T-helper 1 cell treated with Interleukin-12 subunit alpha and Interleukin-12 subunit beta and Interleukin-4 antibody, amounts not matched to agents 30 ng/mL and 1 ng/mL, for 36 hours (primary cell): ENCODE measurements around the gene HCLS1. TPM values are rescaled to one million over a fixed set of nuclear protein-coding genes. Genes with fewer than 3 reads are reported as not detected.
"Not testable (repeated sequence)": the region's sequence is repeated elsewhere in the genome, so short reads cannot be mapped to it uniquely, and the experiment has no call there.

ENCODE experiments used
- intact Hi-C: fragments of 100-400 bp; cut with micrococcal nuclease; formaldehyde crosslinking; loops from one replicate; pipeline ENCODE4 v1.15.1; 2024
- total RNA-seq: library from RNA; stranded (reverse); gene quantifications from 2 replicates; pipeline ENCODE4 v1.2.3, GENCODE V29; 2022

Gene HCLS1, protein sequence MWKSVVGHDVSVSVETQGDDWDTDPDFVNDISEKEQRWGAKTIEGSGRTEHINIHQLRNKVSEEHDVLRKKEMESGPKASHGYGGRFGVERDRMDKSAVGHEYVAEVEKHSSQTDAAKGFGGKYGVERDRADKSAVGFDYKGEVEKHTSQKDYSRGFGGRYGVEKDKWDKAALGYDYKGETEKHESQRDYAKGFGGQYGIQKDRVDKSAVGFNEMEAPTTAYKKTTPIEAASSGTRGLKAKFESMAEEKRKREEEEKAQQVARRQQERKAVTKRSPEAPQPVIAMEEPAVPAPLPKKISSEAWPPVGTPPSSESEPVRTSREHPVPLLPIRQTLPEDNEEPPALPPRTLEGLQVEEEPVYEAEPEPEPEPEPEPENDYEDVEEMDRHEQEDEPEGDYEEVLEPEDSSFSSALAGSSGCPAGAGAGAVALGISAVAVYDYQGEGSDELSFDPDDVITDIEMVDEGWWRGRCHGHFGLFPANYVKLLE
- total RNA-seq = 383 and 397 TPM in 2 replicates

DNA sequence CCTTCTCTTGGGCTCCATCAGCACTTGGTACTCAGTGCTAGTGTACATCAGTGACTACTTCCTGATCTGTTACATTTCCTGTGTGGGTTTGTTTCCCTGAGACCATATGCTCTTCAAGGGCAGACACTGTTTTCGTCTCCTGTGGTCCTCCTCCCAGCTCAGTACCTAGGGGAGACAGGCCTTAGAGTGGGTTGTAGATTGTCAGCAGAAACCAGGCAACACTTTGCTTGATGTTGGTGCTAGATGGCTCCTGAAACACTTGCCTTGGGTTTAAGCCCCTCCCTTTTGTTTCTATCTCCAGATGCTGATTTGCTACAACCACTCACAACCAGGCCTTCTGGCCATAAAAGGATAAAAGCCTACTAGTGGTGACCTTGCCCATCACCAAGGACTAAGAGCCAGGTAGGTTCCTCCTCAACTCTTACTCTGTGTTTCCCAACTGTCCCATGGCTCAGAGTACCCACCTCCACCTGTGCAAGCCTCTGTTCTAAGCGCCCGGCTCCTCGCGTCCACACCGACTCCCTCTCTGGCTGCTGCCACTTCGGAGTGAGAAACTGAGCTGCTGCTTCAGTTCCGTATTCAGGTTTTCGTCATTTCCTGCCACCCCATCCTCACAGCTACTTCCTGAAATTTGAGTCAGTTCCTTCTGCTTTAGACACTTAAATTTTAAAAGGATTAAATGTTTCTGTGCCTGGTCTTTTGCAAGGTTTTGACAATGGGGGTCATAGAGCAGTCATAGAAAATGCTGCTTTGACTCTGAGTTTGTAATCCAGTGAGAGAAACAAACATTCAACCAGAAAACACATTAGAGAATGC lies at the start of gene HCLS1:
Gene HCLS1, minus strand, starts transcription at position 548 of the 816 bp plus-strand sequence. CDS start 2,556 bp downstream, outside the sequence.
- intact Hi-C loops = loop anchor here (1.0 to 5.0 kb wide), 15 partner anchors 8 to 1925 kb away; partner anchors contain the start of genes EAF2, FAM162A, GOLGB1 and GTF2E1

DNA sequence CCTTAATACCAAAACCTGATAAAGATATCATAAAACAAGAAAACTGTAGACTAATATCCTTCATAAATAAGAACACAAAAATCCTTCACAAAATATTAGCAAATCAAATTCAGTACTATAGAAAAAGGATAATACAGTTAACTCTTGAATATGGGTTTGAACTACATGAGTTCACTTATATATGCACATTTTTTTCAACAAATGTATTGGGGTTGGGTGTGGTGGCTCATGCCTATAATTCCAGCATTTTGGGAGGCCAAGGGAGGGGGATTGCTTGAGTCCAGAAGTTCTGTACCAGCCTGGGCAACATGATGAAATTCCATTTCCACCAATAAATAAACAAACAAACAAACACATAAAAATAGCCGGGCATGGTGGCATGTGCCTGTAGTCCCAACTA lies 49.6 kb upstream of the HCLS1 start:
- intact Hi-C loops = no loop called here

DNA sequence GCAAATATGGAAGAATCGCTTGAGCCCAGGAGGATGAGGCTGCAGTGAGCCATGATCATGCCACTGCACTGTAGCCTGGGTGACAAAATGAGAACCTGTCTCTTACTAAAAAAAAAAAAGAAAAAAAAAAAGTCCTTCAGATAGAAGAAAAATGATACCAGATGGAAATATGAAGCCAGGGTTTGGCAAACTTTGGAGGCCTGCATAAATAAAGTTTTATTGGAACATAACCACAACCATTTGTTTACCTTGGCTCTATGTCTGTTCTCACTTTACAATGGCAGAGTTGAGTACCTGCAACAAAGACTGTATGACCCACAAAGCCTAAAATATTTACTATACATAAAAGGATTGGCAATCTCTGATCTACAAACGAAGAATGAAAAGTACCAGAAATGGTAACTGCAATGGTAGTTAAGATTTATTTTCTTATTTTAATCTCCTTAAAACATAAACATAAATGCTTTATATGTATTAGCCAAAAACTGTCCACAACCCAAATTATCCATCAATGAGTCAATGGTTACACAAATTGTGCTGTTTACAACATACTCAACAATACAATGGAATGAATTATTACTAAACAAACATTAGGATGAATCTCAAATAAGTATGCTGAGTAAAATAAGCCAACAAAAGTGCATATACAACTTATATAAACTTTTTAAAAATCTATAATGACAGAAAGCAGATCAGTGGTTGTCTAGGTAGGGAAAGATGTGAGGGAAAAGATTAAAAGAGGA lies 47.0 kb upstream of the HCLS1 start:
- intact Hi-C loops = no loop called here

- intact Hi-C loops = no loop called here
Measured at GRCh38 chr3:121705541-121705940, 44.8 kb upstream of the HCLS1 start.

DNA sequence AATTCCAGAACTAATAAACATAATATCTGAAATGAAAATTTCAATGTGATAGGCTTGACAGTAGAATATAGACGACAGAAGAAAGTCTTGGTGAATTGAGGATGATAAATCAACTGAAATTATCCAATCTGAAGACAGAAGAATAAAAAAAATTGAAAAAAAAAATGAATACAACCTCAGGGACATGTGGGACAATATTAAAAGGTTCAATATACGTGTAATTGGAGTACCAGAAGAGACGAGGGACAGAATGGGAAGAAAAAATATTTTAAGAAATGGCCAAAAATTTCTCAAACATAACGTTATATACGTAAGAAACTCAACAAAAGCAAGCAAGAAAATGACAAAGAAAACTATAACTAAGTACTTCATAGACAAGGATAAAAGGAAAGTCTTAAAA lies 43.3 kb upstream of the HCLS1 start:
- intact Hi-C loops = no loop called here

GRCh38 chr3:121698901-121699300 lies 38.2 kb upstream of the HCLS1 start:
- intact Hi-C loops = no loop called here

- intact Hi-C loops = no loop called here
Measured at GRCh38 chr3:121698476-121698875, 37.8 kb upstream of the HCLS1 start.

DNA sequence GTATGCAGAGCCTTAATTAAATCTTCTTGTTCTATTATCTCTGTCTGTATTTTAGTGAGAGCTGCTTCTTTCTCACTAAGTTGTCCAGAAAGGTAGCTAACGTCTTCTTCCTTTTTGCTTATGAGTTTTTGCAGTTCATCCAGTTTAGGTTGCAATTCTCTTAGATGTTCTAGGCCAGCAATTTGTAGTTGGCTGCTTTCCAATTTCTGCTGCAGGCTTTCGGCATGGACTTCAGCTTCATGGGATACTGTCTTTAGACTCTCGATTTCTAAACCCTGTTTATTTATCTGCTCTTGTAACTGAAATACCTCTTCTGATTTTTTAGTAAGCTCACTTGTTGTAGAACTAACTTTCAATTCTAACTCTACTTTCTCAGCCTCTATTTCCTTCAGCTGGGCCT lies 35.5 kb upstream of the HCLS1 start:
- intact Hi-C loops = no loop called here

- intact Hi-C loops = no loop called here
Measured at GRCh38 chr3:121692010-121692699, 31.5 kb upstream of the HCLS1 start.

DNA sequence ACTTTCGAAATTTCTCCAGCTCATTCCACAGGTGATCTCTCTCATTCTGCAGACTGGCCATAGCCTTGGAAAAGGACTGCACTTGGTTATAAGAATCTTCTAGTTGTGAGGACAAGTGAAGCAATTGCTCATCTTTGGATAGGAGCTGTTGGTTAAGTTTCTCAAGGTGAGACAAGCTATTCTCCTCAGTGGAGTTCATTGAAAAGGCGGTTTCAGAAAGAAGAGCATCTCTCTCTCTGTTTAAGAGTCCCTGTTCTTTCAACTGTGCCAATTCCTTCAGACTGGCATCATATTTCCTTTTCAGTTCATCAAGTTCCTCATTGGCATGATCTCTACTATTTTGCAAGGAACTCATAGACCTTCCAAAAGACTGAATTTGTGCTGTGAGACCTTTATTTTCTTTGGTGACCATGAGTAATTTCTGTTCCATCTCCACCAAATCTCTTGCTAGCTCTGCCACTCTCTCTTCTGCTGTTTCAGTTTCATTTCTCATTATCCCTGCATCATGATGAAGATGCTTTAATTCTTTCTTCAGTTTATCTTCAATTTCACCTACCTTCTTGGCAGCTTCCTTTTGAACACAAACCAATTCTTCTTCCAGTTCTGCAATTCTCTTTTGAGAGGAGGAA lies 30.2 kb upstream of the HCLS1 start:
- intact Hi-C loops = loop anchor here (1.0 to 2.0 kb wide), 4 partner anchors 8 to 58 kb away; partner anchors contain the start of genes GOLGB1 and HCLS1

GRCh38 chr3:121688747-121689146 lies 28.0 kb upstream of the HCLS1 start:
- intact Hi-C loops = not testable (repeated sequence)

- intact Hi-C loops = no loop called here
Measured at GRCh38 chr3:121681792-121682191, 21.1 kb upstream of the HCLS1 start.

DNA sequence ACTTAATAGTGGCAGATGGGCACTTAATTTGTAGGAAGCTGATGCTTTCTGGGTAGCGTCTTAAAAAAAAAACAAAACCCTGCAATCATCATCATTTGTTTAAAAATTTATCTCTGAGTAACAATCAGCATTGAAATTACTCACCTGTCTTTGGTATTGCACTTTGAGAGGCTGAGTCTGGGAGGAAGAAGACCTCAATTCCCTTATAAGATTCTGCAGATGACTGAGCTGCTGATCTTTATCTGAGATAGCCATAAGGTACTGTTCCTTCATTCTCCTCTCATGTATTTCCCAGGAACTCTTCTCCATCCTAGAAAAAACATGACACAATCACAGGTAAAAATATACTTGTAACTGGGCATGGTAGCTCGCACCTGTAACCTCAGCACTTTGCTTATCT lies 16.4 kb upstream of the HCLS1 start:
- intact Hi-C loops = no loop called here

DNA sequence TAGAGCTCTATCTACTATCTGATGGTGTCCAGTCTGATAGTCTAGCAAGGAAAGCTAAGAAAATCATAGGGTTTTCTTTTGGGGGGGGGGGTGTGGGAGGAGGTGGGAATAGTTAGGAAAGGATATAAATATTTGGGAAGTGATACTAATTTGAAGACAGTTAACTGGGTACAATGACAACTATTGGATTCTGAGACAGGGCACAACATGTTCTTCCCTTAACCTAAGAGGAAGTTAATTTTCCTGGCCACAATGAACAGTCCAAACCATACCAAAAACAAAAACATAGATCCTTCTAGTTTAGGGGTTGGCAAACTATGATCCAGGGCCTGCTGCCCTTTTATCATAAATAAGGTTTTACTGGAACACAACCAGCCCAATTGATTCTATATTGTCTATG lies 10.0 kb upstream of the HCLS1 start:
- intact Hi-C loops = no loop called here

DNA sequence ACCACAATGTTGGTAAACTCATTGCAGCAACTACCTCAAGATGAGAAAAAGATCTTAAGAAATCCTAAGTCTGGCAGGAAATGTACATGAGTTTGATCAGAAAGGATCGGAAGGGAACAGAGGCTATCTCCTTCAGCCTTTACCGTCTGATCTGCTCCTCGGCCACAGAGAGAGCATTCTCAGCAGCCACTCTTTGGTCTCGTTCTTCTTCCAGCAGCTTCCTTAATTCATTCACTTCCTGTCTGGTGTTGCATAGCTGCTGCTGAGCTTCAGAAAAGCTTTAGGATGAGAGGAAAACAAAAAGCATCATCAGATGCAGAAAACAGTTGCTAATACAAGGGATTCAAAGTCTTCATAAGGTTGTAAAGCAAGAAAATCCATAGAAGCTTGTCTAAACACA lies 6.6 kb upstream of the HCLS1 start:
- intact Hi-C loops = no loop called here

DNA sequence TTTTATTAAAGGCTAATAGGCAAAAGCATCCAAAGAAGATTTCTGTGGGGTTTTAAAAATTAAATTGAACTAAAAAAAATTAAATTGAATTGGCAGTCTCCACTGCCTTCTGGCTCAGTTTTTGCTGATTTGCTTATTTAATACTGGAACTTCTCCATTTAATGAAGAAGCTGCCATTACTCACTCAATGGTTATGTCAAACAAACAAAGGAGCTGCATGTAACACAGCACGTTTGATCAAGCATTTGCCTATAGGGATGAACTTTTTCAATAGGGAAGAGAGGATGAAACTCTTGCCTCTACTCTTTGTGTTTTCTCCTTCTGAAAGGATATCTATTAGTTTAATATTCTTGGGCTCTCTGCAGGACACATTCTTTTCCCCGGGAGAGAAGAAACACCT lies 4.8 kb upstream of the HCLS1 start:
- intact Hi-C loops = no loop called here

DNA sequence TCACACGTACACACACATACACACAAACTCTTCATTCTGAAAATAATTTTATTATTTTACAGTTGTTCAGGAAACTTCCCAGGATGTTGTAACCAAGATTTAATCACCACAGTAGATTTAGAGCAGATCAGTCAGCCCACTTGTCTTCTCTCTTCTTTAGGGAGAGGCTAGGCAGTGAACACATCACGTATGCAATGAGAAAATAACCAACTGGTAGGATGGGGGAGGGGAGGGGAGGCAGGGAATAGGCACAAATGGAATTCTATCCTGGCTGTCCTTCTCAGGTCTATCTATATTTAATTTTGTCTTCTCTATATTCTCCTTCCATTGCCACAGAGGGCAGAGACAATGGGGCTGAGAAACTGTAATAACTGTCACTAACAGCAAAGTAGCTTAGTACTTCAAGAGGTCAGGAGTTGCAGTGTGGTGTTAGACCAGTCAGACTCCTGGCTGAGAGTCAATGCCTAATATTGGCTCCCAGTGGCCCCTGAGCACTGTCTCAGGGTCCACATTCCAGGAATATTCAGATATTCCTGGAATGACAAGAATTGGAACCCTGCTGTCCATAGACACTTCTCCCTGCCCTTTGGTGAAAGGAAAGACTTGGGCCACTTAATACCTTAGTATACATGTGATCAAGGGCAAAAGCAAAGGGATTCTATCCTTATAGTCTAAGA lies 2.6 kb upstream of the HCLS1 start:
- intact Hi-C loops = loop anchor here (5.0 kb wide), 1 partner anchor 639 kb away; no protein-coding TSS in a partner anchor

DNA sequence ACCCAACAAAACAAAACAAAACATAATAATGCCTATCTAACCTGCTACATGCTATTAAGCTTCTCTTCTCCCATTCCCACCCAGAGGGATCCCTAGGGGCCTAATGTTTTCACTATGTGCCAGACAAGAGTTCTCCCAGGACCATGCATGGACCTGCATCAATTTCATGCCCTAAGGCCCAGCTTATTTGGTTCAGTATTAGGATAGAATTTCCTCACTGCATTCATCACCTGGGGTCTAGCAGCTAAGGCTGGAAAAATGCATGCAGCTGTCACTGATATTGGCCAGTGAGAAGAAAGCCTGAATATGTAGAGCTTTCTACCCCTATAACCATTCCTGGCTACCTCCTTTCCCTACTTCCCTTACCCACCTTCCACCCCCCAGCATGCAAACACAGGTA lies 2.0 kb upstream of the HCLS1 start:
- intact Hi-C loops = loop anchor here (5.0 kb wide), 1 partner anchor 640 kb away; no protein-coding TSS in a partner anchor

DNA sequence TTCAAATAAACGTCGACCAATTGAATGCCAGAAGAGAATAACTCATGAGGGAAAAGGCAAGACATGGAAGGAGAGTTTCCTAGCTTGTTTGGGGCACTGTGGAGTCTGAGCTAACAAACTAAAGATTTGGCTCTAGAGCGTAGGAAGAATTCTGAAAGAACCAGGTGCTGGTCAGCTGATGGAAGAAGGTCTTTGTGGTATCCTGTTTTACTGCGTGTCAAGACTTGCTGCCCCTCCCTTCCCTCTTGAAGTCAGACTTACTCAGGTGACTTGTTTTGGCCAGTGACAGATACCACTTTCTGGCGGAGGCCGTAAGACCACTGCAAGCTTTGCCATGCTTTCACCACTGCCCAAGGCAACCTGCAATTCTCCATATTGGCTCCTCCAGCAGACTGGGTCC lies 673 bp upstream of the HCLS1 start:
- intact Hi-C loops = loop anchor here (2.0 to 5.0 kb wide), 3 partner anchors 57 to 1019 kb away; partner anchors contain the start of gene PARP14
